GM23248 (cell line): ENCODE measurements around the gene PPL. TPM values are rescaled to one million over a fixed set of nuclear protein-coding genes. Genes with fewer than 3 reads are reported as not detected.

Source experiments
- DNase-seq: peaks from one replicate; pipeline ENCODE4 v3.0.0-alpha.2; 2015
- H2AFZ ChIP-seq: fragments of 200-600 bp; sonication (generic); 2 replicates; pipeline ENCODE4 v1.6.1; 2016; ENCODE audit warnings: antibody characterized with exemption
- H3F3A ChIP-seq: fragments of 200-600 bp; sonication (generic); 2 replicates; pipeline ENCODE4 v1.6.1; 2016; ENCODE audit warnings: mild to moderate bottlenecking, antibody characterized with exemption, mixed run types; ENCODE audit not compliant: insufficient read depth
- H3K27ac ChIP-seq: fragments of 200-600 bp; sonication (generic); 2 replicates; pipeline ENCODE4 v1.5.1; 2016; ENCODE audit warnings: mild to moderate bottlenecking
- H3K27me3 ChIP-seq: fragments of 200-600 bp; sonication (generic); replicated peaks from 2 replicates; pipeline ENCODE4 v1.6.1; 2016; ENCODE audit warnings: mild to moderate bottlenecking; ENCODE audit not compliant: insufficient read depth
- H3K36me3 ChIP-seq: fragments of 200-600 bp; sonication (generic); 2 replicates; pipeline ENCODE4 v1.6.1; 2016; ENCODE audit warnings: low read depth, mild to moderate bottlenecking
- H3K4me1 ChIP-seq: fragments of 200-600 bp; sonication (generic); 2 replicates; pipeline ENCODE4 v1.6.1; 2016; ENCODE audit warnings: mild to moderate bottlenecking; ENCODE audit not compliant: insufficient read depth
- H3K4me2 ChIP-seq: fragments of 200-600 bp; sonication (generic); one replicate; pipeline ENCODE4 v1.6.1; 2016; ENCODE audit warnings: mild to moderate bottlenecking; ENCODE audit not compliant: unreplicated experiment
- H3K4me3 ChIP-seq: fragments of 200-600 bp; sonication (generic); 2 replicates; pipeline ENCODE4 v1.5.1; 2016; ENCODE audit warnings: mild to moderate bottlenecking
- H3K79me2 ChIP-seq: fragments of 200-600 bp; sonication (generic); 2 replicates; pipeline ENCODE4 v1.6.1; 2016; ENCODE audit warnings: mild to moderate bottlenecking; ENCODE audit not compliant: insufficient read depth
- H3K9ac ChIP-seq: fragments of 200-600 bp; sonication (generic); 2 replicates; pipeline ENCODE4 v1.6.1; 2016; ENCODE audit warnings: mild to moderate bottlenecking
- H3K9me2 ChIP-seq: fragments of 200-600 bp; sonication (generic); 2 replicates; pipeline ENCODE4 v1.6.1; 2016; ENCODE audit warnings: mixed run types, mild to moderate bottlenecking, moderate library complexity; ENCODE audit not compliant: insufficient read depth
- H3K9me3 ChIP-seq: fragments of 200-600 bp; sonication (generic); one replicate; pipeline ENCODE4 v1.6.1; 2017; ENCODE audit warnings: low read depth
- H4K20me1 ChIP-seq: fragments of 200-600 bp; sonication (generic); 2 replicates; pipeline ENCODE4 v1.6.0; 2016; ENCODE audit not compliant: insufficient read depth
- EZH2 ChIP-seq: fragments of 200-600 bp; sonication (generic); IDR thresholded peaks from 2 replicates; pipeline ENCODE4 v1.6.1; 2018; ENCODE audit warnings: antibody characterized with exemption, mild to moderate bottlenecking; ENCODE audit not compliant: insufficient read depth, poor library complexity, severe bottlenecking
- EZH2phosphoT487 ChIP-seq: fragments of 200-600 bp; sonication (generic); IDR thresholded peaks from 2 replicates; pipeline ENCODE4 v1.6.1; 2018; ENCODE audit warnings: antibody characterized with exemption, moderate library complexity, mild to moderate bottlenecking, low read depth; ENCODE audit not compliant: insufficient read depth
- WGBS, 2 experiments: methylation state at CpG; one replicate each; pipeline ENCODE4 v1.1.6; 2015 to 2017; ENCODE audit warnings: low lambda C conversion rate in 2 of 2, low coverage in 1 of 2; ENCODE audit errors: missing lambda C conversion rate in 2 of 2; 5-methylcytosine and 5-hydroxymethylcytosine counted together
- in situ Hi-C: fragments of 300-500 bp; cut with MboI; formaldehyde crosslinking; loops from 2 replicates; pipeline ENCODE4 v1.15.0; 2020
- polyA plus RNA-seq: library from polyadenylated mRNA; unstranded; fragments of >200 nt; fragmentation: Nextera tagmentation; extraction: Ambion mirVana; gene quantifications from 2 replicates; pipeline ENCODE4 v1.2.1, GENCODE V29; 2016
- total RNA-seq: library from RNA; depleted of rRNA; stranded (reverse); fragments of >200 nt; shearing (Covaris generic); gene quantifications from 2 replicates; pipeline ENCODE4 v1.2.3, GENCODE V29; 2014

The PPL gene
- total and polyA plus RNA-seq, 2 experiments from 2014 or later: 1.2 to 1.7 TPM

GRCh38 chr16:4895366-4895765 is 41.6 kb downstream of the PPL start:
- H3K79me2 ChIP-seq: no peaks in the 10 kb centered on the region
- no peaks in the 10 kb centered on the region for H3K9me2 ChIP-seq
- no peaks in the 10 kb centered on the region for H3K9me3 ChIP-seq
- H3K4me2 ChIP-seq: no peak overlapping the region
- no peaks in the 10 kb centered on the region for H3K4me1 ChIP-seq
- no peak overlapping the region for H3K27ac ChIP-seq
- H2AFZ ChIP-seq: no peak overlapping the region
- H3K27me3 ChIP-seq: no peaks in the 10 kb centered on the region
- WGBS, 2 experiments: 93 to 94% methylated on average over 13 of the region's 13 CpGs
- H3F3A ChIP-seq: no peaks in the 10 kb centered on the region
- no peak overlapping the region for H3K9ac ChIP-seq
- TF ChIP-seq EZH2phosphoT487 (no peak), EZH2 (no peak)
- H3K4me3 ChIP-seq: no peak overlapping the region
- in situ Hi-C loops: no loop called here
- H3K36me3 ChIP-seq: no peaks in the 10 kb centered on the region
- DNase-seq: no peak
- no peaks in the 10 kb centered on the region for H4K20me1 ChIP-seq

GRCh38 chr16:4894276-4895150 is 42.4 kb downstream of the PPL start:
- no peak overlapping the region for H3K27ac ChIP-seq
- H3K4me2 ChIP-seq: no peak overlapping the region
- no peaks in the 10 kb centered on the region for H3F3A ChIP-seq
- TF ChIP-seq EZH2phosphoT487: no peak
- TF ChIP-seq EZH2: no peak
- no peaks in the 10 kb centered on the region for H3K36me3 ChIP-seq
- H3K9me3 ChIP-seq: no peaks in the 10 kb centered on the region
- H3K9me2 ChIP-seq: no peaks in the 10 kb centered on the region
- H3K27me3 ChIP-seq: no peaks in the 10 kb centered on the region
- DNase-seq: peak; percentile 17
- H3K9ac ChIP-seq: no peak overlapping the region
- 87 to 92% methylated on average over 20 to 21 of the region's 22 CpGs for WGBS, 2 experiments
- in situ Hi-C loops: no loop called here
- H3K79me2 ChIP-seq: no peaks in the 10 kb centered on the region
- H3K4me1 ChIP-seq: no peaks in the 10 kb centered on the region
- H3K4me3 ChIP-seq: no peak overlapping the region
- H2AFZ ChIP-seq: no peak overlapping the region
- H4K20me1 ChIP-seq: no peaks in the 10 kb centered on the region

- TF ChIP-seq EZH2phosphoT487: no peak
- TF ChIP-seq EZH2: no peak
- H3K36me3 ChIP-seq: no peaks in the 10 kb centered on the region; the same call in 1 of the 2 replicates
- H3K4me2 ChIP-seq: no peak overlapping the region
- no peaks in the 10 kb centered on the region for H3K4me1 ChIP-seq
- H3K9me3 ChIP-seq: no peaks in the 10 kb centered on the region
- no peak overlapping the region for H3K4me3 ChIP-seq
- H3K27me3 ChIP-seq: no peaks in the 10 kb centered on the region
- no peak overlapping the region for H3K9ac ChIP-seq
- H3K79me2 ChIP-seq: no peaks in the 10 kb centered on the region
- WGBS, 2 experiments: 93 to 97% methylated on average over 22 to 26 of the region's 26 CpGs
- no peak overlapping the region for H3K27ac ChIP-seq
- in situ Hi-C loops: no loop called here
- no peak for DNase-seq
- H4K20me1 ChIP-seq: no peaks in the 10 kb centered on the region
- no peaks in the 10 kb centered on the region for H3F3A ChIP-seq
- no peaks in the 10 kb centered on the region for H3K9me2 ChIP-seq
- H2AFZ ChIP-seq: no peak overlapping the region
Measured at GRCh38 chr16:4893103-4893862, 43.7 kb downstream of the PPL start.

GRCh38 chr16:4892361-4893102 is 44.4 kb downstream of the PPL start:
- no peaks in the 10 kb centered on the region for H3F3A ChIP-seq
- TF ChIP-seq EZH2phosphoT487: no peak
- no peak for TF ChIP-seq EZH2
- no peak overlapping the region for H3K4me2 ChIP-seq
- H3K9me3 ChIP-seq: no peaks in the 10 kb centered on the region
- no peaks in the 10 kb centered on the region for H4K20me1 ChIP-seq
- H3K36me3 ChIP-seq: no peaks in the 10 kb centered on the region; the same call in 1 of the 2 replicates
- H3K27me3 ChIP-seq: no peaks in the 10 kb centered on the region
- 58 to 63% methylated on average over 23 of the region's 23 CpGs for WGBS, 2 experiments
- no peak for DNase-seq
- H3K9me2 ChIP-seq: no peaks in the 10 kb centered on the region
- no peak overlapping the region for H3K27ac ChIP-seq
- H2AFZ ChIP-seq: no peak overlapping the region
- in situ Hi-C loops: no loop called here
- H3K4me3 ChIP-seq: no peak overlapping the region
- H3K9ac ChIP-seq: no peak overlapping the region
- no peaks in the 10 kb centered on the region for H3K79me2 ChIP-seq
- H3K4me1 ChIP-seq: no peaks in the 10 kb centered on the region
